GM12872 (cell line): Measurements from ENCODE around the gene EVX2.

Source experiments
- TF ChIP-seq, protein P1 (sequence below): IDR thresholded peaks from 3 replicates; pipeline ENCODE4 v1.5.1; 2011; ENCODE audit warnings: low read depth, mild to moderate bottlenecking, low read length, moderate library complexity; ENCODE audit not compliant: insufficient read depth

Gene EVX2

DNA sequence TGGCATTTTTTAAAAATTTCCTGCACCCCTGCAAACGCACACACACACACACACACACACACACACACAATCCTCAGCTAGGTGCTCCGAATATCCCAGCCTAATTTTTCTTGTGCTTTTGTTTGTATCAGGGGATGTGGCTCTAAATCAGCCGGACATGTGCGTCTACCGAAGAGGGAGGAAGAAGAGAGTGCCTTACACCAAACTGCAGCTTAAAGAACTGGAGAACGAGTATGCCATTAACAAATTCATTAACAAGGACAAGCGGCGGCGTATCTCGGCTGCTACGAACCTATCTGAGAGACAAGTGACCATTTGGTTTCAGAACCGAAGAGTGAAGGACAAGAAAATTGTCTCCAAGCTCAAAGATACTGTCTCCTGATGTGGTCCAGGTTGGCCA is 10.6 kb upstream of the EVX2 start:
- TF ChIP-seq, protein P1, sequence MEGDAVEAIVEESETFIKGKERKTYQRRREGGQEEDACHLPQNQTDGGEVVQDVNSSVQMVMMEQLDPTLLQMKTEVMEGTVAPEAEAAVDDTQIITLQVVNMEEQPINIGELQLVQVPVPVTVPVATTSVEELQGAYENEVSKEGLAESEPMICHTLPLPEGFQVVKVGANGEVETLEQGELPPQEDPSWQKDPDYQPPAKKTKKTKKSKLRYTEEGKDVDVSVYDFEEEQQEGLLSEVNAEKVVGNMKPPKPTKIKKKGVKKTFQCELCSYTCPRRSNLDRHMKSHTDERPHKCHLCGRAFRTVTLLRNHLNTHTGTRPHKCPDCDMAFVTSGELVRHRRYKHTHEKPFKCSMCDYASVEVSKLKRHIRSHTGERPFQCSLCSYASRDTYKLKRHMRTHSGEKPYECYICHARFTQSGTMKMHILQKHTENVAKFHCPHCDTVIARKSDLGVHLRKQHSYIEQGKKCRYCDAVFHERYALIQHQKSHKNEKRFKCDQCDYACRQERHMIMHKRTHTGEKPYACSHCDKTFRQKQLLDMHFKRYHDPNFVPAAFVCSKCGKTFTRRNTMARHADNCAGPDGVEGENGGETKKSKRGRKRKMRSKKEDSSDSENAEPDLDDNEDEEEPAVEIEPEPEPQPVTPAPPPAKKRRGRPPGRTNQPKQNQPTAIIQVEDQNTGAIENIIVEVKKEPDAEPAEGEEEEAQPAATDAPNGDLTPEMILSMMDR: no peak

DNA sequence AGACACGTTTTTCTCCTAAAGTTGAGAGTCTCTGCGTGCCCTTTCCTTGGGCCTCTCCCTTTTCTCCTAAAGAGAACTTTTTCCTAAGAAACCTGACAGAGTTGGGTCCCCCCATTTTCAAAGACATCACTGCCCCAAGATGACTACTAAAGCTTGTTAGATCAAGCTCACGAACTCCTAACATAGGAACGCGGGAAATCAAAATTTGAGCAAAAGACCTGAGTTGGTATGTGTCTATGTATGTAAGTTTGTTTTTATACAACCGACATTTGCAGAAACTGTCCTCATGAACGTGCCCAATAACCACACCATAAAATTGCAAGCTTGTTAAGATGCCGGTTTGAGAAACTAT is 10.1 kb upstream of the EVX2 start:
- TF ChIP-seq, protein P1: no peak

DNA sequence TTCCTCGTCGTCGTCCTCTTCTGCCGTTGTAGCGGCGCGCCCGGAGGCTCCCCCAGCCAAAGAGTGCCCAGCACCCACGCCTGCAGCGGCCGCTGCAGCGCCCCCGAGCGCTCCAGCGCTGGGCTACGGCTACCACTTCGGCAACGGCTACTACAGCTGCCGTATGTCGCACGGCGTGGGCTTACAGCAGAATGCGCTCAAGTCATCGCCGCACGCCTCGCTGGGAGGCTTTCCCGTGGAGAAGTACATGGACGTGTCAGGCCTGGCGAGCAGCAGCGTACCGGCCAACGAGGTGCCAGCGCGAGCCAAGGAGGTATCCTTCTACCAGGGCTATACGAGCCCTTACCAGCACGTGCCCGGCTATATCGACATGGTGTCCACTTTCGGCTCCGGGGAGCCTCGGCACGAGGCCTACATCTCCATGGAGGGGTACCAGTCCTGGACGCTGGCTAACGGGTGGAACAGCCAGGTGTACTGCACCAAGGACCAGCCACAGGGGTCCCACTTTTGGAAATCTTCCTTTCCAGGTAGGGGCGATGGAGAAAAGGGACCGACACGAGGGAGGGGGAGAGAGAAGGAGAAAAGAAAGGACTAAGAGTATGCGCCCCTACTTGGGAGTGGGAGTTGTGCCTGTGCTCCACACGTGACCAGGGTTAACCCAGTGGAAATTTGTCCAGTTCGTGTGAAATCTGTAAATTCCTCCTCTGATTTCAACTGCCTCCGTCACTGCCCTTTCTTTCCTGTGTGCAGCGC is 9.6 kb upstream of the EVX2 start:
- TF ChIP-seq, protein P1: no peak

DNA sequence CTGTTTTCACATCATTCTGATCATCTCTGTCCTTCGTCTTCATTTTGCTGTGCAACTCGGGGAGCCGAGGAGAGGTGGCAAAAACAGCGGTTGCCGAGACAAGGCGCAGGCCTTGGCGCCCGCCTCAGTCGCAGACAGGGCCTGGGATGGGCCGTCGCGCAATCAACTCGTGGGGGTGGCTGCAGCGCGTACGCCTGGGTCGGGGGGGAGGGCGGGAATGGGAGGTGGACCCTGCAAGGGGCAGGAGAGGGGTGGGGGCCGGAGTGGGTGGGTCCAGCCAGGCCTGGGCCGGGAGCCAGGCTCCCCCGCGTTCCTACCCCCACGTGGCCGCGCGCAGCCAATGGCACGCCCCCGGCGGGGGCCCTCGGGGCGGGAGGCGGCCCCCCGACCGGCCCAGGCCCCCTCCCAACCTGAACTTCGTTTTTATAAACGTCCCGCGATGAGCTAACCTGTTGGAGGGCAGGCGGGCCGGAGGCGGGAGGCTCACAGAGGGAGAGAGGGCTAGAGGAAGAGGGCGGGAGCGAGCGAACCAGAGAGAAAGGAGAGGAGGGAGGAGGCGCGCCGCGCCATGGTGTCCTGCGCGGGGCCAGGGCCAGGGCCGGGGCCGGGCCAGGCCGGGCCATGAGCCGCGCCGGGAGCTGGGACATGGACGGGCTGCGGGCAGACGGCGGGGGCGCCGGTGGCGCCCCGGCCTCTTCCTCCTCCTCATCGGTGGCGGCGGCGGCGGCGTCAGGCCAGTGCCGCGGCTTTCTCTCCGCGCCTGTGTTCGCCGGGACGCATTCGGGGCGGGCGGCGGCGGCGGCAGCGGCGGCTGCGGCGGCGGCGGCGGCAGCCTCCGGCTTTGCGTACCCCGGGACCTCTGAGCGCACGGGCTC is 8.7 kb upstream of the EVX2 start, which contains the start of gene HOXD13:
Gene HOXD13 (plus strand): TSS at position 452 of the 875 bp plus-strand sequence. CDS start 170 bp downstream, at position 622.
- TF ChIP-seq, protein P1: no peak

DNA sequence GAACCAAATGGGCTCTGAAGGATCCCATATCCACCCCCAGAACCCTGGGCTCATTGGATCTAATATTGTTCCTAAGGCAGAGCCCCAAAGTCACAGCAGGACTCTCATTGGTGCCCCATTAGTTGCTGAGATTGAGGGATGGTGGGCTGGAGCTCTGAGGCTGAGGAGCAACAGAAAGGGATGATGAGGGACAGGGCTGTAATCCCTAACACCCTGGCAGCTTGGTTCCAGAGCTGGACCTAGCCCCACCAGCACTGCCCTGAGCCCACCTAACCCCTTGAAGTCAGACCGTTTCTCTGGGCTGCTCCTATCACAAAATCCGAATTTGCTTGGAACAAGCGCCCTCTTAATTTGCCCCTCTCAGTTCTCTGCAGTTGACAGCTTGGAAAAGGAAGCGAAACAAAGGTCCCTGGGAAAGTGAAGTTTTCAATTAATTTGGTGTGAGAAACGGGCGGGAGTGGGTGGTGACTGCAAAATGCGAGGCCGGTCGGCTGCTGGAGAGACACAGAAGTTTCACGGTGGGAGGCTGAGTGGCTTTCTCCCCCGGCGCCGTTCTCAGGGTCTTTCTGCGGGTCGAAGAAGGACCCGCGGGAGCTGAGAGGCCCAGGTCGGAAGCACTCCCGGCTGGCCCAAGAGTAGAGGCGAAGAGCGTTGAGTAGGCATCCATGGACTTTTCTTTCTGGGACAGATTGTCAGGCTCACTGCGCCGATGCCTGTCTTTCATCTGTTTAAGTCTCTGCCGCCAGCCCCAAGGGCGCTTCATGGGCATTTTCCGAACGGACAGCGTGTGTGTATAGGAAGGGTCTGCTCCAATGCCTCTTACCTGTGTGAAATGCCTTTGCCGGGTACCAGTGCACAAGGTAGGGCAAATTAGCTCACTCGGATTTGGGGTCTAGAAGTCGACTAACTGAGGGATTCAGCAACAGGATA is 7.8 kb upstream of the EVX2 start:
- TF ChIP-seq, protein P1: no peak

DNA sequence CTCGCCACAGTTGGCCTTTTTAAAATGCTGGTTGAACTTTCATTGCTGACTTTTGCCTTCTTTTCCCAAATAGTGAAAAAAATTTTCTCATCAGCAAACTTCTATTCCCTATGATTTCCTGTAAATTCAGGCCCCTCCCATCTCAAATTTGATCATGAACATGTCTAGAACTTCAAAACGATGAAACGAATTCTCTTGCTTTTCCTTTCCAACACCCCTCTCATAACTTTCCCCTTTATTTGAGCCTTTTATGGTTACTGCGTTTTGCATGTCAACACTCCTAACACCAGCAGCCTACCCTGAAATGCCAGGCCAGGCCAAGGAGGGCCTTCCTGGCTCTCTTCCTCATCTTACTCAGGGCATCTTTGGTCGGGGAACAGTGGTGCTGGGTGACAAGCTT is 7.1 kb upstream of the EVX2 start:
- TF ChIP-seq, protein P1: no peak
